Uterus (tissue), 2 donors: ENCODE data around the gene IFT43.

Experiments
- POLR2A ChIP-seq, 2 donors: fragments of 450-650 bp; IDR thresholded peaks; one replicate each; pipeline ENCODE4 v1.6.1; 2016; ENCODE audit warnings: antibody characterized with exemption in 2 of 2, mild to moderate bottlenecking in 1 of 2, moderate library complexity in 1 of 2
- TF ChIP-seq, protein P1 (sequence below), 4 experiments: fragments of 200-600 bp in 2 of 4; fragments of 450-650 bp in 2 of 4; sonication (generic) in 2 of 4; IDR thresholded peaks; one replicate each; pipeline ENCODE4 v1.5.1; 2016 to 2019; ENCODE audit warnings: antibody characterized with exemption in 4 of 4, mild to moderate bottlenecking in 2 of 4, moderate library complexity in 1 of 4

GRCh38 chr14:76101391-76102379 is 116.1 kb downstream of the IFT43 start:
- TF ChIP-seq, protein P1, sequence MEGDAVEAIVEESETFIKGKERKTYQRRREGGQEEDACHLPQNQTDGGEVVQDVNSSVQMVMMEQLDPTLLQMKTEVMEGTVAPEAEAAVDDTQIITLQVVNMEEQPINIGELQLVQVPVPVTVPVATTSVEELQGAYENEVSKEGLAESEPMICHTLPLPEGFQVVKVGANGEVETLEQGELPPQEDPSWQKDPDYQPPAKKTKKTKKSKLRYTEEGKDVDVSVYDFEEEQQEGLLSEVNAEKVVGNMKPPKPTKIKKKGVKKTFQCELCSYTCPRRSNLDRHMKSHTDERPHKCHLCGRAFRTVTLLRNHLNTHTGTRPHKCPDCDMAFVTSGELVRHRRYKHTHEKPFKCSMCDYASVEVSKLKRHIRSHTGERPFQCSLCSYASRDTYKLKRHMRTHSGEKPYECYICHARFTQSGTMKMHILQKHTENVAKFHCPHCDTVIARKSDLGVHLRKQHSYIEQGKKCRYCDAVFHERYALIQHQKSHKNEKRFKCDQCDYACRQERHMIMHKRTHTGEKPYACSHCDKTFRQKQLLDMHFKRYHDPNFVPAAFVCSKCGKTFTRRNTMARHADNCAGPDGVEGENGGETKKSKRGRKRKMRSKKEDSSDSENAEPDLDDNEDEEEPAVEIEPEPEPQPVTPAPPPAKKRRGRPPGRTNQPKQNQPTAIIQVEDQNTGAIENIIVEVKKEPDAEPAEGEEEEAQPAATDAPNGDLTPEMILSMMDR (IDR thresholded peaks at IDR 0.05): no peak
- no peak for TF ChIP-seq POLR2A (IDR thresholded peaks at IDR 0.05)
